Fibroblast of skin of scalp (primary cell): ENCODE results near the gene IL12RB2.
"Not testable (repeated sequence)": the region's sequence is repeated elsewhere in the genome, so short reads cannot be mapped to it uniquely, and the experiment has no call there.

Source experiments
- DNase-seq: peaks from one replicate; pipeline ENCODE4 v3.0.0-alpha.2; 2013

IL12RB2 gene

GRCh38 chr1:67399199-67399993, 91.7 kb downstream of the IL12RB2 start:
- no peak for DNase-seq

- not testable (repeated sequence) for DNase-seq
Measured at GRCh38 chr1:67400029-67400786, 92.5 kb downstream of the IL12RB2 start.

DNA sequence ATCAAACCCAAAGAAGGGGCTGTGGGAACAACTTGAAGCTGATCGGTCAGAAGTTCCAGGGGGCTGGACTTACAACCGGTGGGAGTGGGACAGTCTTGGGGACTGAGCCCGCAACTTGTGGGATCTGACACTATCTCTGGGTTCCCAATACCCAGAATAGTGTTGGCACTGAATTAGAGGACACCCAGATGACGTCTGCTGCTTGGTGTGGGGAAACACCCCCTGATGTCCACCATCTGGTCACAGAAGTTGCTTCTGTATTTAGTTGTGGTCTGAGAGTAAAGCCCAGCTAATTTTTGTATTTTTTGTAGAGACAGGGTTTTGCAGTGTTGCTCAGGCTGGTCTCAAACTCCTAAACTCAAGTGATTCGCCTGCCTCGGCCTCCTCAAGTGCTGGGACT, 93.8 kb downstream of the IL12RB2 start:
- DNase-seq: no peak

- peak; percentile 8 for DNase-seq
Measured at GRCh38 chr1:67404212-67404620, 96.5 kb downstream of the IL12RB2 start.

GRCh38 chr1:67405473-67406245, 98.0 kb downstream of the IL12RB2 start:
- DNase-seq: no peak

DNA sequence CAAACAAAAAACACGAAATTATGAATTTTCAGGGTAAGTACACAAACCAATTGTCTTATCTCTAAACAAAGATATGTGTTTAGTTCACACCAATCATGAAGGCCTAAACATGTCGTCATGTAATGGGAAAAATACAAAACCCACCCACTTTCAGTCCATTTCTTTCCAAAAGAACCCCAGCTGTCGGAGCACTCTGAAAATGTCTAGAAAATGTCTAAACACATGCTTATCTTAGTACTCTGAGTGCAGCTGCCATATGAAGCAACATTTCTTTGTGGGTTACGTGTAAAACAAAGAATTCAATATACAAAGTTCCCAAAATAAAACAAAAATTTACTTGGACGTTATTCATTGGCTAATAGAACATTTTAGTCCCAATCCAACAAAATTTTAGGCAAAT, 99.8 kb downstream of the IL12RB2 start:
- no peak for DNase-seq

DNA sequence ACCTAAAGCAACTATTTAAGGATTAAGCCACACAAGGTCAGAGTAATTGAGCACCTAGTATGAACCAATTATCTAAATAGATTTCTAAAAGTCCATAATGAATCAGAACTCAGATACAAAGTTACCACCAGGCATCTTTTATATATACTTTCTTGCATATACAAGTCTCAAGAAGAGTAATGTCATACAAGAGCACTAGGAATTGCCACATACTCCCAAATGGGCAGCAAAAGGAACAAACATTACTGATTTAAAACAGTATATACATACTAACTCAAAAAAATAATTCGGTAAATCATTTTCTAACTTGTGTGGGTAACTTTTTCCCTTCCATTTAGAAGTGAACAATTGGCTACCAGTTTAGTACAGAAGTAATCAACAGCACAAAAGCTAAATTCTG, 100.5 kb downstream of the IL12RB2 start:
- no peak for DNase-seq

DNA sequence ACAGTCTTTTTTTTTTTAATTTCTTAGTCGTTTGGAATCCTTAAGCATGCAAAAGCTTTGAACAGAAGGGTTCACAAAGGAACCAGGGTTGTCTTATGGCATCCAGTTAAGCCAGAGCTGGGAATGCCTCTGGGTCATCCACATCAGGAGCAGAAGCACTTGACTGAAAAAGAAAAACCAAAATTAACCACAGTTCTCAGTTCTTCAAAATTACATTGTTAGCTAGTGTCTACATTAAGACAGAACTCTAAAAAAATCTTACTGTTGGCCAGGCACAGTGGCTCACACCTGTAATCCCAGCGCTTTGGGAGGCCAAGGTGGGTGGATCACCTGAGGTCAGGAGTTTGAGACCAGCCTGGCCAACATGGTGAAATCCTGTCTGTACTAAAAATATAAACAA, 105.4 kb downstream of the IL12RB2 start:
- not testable (repeated sequence) for DNase-seq

GRCh38 chr1:67414574-67414973, 106.9 kb downstream of the IL12RB2 start:
- DNase-seq: no peak

GRCh38 chr1:67415041-67415440, 107.4 kb downstream of the IL12RB2 start:
- no peak for DNase-seq

- not testable (repeated sequence) for DNase-seq
Measured at GRCh38 chr1:67417733-67418132, 110.1 kb downstream of the IL12RB2 start.

DNA sequence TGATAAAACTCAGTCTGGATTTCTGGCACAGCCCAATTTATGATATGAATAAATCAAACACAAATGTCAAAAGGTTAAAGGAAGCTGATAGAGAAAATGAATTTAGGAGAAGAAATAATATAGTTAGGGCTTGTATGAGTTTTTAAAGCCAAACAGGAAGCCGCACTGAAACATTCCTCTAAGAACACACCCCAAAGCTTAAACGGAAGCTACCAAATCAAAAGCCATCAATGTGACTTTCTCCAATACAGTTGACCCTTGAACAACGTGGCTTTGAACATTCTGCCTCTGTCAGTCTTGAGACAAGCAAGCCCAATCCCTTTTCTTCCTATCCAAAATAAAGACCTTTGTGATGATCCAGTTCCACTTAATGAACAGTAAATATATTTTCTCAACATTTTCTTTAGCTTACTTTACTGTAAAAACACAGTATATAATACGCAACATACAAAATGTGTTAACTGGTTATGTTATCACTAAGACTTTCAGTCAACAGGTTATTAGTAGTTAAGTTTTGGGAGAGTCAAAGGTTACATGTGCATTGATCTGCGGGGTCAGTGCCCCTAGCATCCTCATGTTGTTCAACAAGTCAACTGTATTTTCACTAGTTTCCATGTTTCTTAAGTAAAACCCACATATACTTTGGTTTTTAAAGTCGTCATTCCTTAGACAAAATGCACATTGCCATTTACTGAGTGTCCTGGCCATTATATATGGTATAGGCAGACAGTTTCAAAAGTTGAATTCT, 111.3 kb downstream of the IL12RB2 start:
- DNase-seq: no peak

DNA sequence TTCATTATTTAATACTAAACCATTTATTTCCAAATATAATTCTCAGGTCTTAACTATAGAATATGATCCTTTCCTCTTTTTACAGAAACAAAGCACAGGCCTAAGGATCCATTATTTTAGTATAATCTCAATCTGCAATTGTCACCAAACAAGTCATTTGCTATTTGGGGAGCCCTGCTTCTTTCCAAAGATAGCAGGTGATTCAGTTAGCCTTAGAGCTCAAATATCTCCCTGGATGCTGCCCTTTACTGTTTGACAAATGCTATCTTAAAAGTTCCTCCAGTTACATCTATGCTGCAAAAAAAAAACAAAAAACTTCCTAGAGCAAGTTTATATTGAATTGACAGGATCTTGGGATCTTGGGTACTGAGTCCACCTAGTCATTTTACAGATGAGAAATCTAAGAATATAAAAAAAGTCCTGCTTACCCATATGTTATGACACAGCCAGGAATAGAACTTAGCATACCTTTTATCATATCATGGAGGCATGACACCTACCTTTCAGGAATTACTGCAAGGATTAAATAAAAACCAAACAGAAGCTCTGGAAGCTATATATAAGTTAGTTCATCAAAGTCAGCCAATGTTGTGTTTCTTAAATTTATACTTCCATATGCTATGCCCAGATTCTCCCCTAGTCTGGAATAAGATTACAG, 113.3 kb downstream of the IL12RB2 start:
- DNase-seq: no peak

DNA sequence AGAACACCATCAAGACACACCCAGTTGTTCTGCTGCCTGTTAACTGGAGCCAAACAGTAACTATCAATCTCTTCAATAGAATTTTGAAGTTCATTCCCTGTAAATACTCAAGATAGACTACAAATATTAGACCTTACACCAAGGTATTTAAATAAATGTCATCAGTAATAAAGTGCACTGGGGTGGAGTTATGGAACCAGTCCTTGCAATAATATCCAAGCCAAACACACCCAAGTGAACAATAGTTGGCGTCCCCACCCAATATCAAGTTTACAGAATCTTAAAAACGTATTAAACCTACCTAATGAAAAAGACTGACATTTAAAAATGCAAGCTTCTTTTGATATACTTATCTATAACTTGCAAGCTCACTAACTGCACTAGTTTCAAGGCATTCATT, 119.8 kb downstream of the IL12RB2 start:
- DNase-seq: no peak

DNA sequence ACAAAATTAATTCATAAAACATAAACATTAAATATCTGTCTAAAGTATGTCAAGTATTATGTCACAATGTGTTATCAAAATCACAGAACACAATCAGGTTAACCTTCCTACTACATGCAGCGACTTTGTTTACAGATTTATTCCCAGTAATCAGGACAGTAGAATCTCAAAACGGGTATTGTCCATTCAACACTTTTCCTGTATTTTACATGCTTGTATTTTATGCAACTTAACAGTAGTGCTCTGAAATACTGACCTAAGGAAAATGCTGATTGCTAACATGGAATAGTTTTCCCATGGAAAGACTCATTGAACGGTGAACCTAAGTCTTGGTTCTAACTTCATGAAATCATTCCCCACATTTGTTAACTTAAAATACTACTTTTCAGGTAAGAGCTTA, 120.3 kb downstream of the IL12RB2 start:
- DNase-seq: no peak

DNA sequence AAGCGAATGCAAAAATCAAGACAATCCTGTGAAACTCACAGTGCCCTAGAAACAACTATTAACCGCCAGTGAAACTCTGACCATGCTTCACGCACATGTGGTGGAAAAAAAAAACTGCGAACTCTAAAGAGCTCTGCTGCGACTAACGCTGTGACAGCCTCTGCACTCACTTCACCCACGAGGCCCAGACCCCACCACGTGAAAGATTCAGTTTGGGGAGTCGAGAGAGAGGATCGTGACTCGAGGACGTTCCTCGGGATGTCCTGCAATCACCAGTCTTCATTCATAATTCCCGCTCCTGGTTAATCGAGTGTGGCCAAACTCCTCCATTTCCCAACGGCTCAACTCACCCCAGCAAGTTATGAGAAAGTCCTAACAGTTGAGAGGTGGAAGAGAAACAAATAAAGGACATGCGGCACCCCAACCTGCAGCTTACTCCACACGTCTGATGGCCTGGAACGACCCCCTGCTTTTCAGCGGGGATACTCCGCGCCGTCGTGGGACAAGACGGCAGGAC, 121.4 kb downstream of the IL12RB2 start:
- peak; percentile 14 for DNase-seq

GRCh38 chr1:67429528-67430357, 122.1 kb downstream of the IL12RB2 start:
- peak; percentile 7 for DNase-seq

- DNase-seq: peak; percentile 96
Measured at GRCh38 chr1:67430358-67431155, 122.9 kb downstream of the IL12RB2 start, which contains the start of gene SERBP1. SERBP1 (minus strand) TSS chr1:67430402; CDS start chr1:67430300, 102 bp downstream.

DNA sequence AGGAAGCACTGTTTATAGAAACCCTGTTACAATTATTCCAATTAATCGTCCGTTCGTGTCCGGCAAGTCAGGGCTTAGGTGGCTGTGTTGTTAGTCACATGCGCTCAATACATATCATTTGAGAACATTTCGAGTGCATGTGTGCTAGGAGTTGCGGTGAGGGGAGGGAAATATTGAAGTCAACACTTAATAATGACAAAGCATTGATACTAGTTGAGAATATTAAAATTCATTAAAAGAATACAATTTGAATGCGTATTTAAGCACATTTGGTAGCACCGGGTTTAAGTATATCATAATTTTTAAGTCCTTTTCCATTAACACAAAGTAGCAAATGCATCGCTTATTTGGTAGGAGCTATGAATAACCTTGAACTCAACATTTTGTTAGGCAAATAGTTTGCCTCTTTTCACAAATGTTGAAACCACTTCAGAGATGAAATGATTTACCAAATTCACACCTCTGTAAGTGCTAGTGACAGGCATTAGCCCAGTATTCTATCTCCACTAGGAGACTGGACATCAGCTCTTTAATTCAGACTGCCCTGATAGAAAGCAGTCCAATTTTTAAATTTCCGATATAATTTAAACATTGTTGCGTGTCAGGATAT, 123.6 kb downstream of the IL12RB2 start:
- no peak for DNase-seq
